ENCODE data around the gene VPS9D1.

Gene VPS9D1

GRCh38 chr16:89720813-89721545, at the start of gene VPS9D1, which contains the start of gene ZNF276:
Gene VPS9D1 (minus strand): TSS chr16:89720898. CDS start chr16:89720861, 37 bp downstream.
Gene ZNF276 (plus strand): TSS chr16:89721537. CDS start chr16:89721641, 104 bp downstream.
- Histone ChIP-seq H3K4me3 (peak within 1 kb of the TSS; percentile 59 to 96 (median 85)), H3K27ac (peak within 1 kb of the TSS; percentile 84 to 99 (median 97))

- Histone ChIP-seq H3K27ac (no peak overlapping the region), H3K4me3 (no peak overlapping the region)
Measured at GRCh38 chr16:89770367-89770766, 49.7 kb upstream of the VPS9D1 start.

- Histone ChIP-seq H3K4me3 (peak overlapping the region in 4 of 7 experiments; percentile 18 to 23 (median 20)), H3K27ac (peak overlapping the region in 14 of 21 experiments; percentile 23 to 91 (median 70))
Measured at GRCh38 chr16:89765292-89765830, 44.7 kb upstream of the VPS9D1 start.

GRCh38 chr16:89764711-89765201, 44.1 kb upstream of the VPS9D1 start:
- peak overlapping the region in 15 of 21 experiments; percentile 19 to 91 (median 70) for H3K27ac ChIP-seq
- H3K4me3 ChIP-seq: peak overlapping the region in 5 of 7 experiments; percentile 17 to 23 (median 19)

- peak overlapping the region in 6 of 21 experiments; percentile 29 to 85 (median 62) for H3K27ac ChIP-seq
- peak overlapping the region in 4 of 7 experiments; percentile 9 to 33 (median 10) for H3K4me3 ChIP-seq
Measured at GRCh38 chr16:89761304-89761922, 40.7 kb upstream of the VPS9D1 start.

GRCh38 chr16:89759746-89760340, 39.1 kb upstream of the VPS9D1 start:
- peak overlapping the region in 2 of 21 experiments; percentile 14 to 85 for H3K27ac ChIP-seq
- H3K4me3 ChIP-seq: no peak overlapping the region

GRCh38 chr16:89749637-89750036, 28.9 kb upstream of the VPS9D1 start:
- H3K4me3 ChIP-seq: no peak overlapping the region
- H3K27ac ChIP-seq: peak overlapping the region in 1 of 21 experiments; percentile 38

- Histone ChIP-seq H3K27ac (no peak overlapping the region), H3K4me3 (no peak overlapping the region)
Measured at GRCh38 chr16:89748921-89749320, 28.2 kb upstream of the VPS9D1 start.

GRCh38 chr16:89748076-89748475, 27.4 kb upstream of the VPS9D1 start:
- Histone ChIP-seq H3K27ac (no peak overlapping the region), H3K4me3 (no peak overlapping the region)

- no peak overlapping the region for H3K4me3 ChIP-seq
- H3K27ac ChIP-seq: no peak overlapping the region
Measured at GRCh38 chr16:89746043-89746442, 25.3 kb upstream of the VPS9D1 start.

- Histone ChIP-seq H3K27ac (no peak overlapping the region), H3K4me3 (no peak overlapping the region)
Measured at GRCh38 chr16:89744813-89745212, 24.1 kb upstream of the VPS9D1 start.

- no peak overlapping the region for H3K4me3 ChIP-seq
- H3K27ac ChIP-seq: peak overlapping the region in 1 of 21 experiments; percentile 6
Measured at GRCh38 chr16:89742948-89743347, 22.2 kb upstream of the VPS9D1 start.

GRCh38 chr16:89741342-89742014, 20.8 kb upstream of the VPS9D1 start:
- Histone ChIP-seq H3K4me3 (no peak overlapping the region), H3K27ac (no peak overlapping the region)

- Histone ChIP-seq H3K4me3 (no peak overlapping the region), H3K27ac (no peak overlapping the region)
Measured at GRCh38 chr16:89739383-89739782, 18.7 kb upstream of the VPS9D1 start.

- Histone ChIP-seq H3K27ac (no peak overlapping the region), H3K4me3 (no peak overlapping the region)
Measured at GRCh38 chr16:89738538-89739317, 18.0 kb upstream of the VPS9D1 start.

- H3K27ac ChIP-seq: no peak overlapping the region
- H3K4me3 ChIP-seq: no peak overlapping the region
Measured at GRCh38 chr16:89738072-89738377, 17.3 kb upstream of the VPS9D1 start.

- Histone ChIP-seq H3K4me3 (no peak overlapping the region), H3K27ac (peak overlapping the region in 1 of 21 experiments; percentile 5)
Measured at GRCh38 chr16:89737341-89738071, 16.8 kb upstream of the VPS9D1 start.

- H3K4me3 ChIP-seq: no peak overlapping the region
- no peak overlapping the region for H3K27ac ChIP-seq
Measured at GRCh38 chr16:89736554-89736953, 15.9 kb upstream of the VPS9D1 start.
